OCI-LY3 (cell line): ENCODE data around the gene SERPINA12.

ENCODE experiments used
- H2AFZ ChIP-seq: fragments of 200-600, 300-600 bp; shearing (Covaris generic); 2 replicates; pipeline ENCODE4 v1.6.0; 2014; ENCODE audit warnings: antibody characterized with exemption, low read depth, low read length
- H3K27ac ChIP-seq: fragments of 200-600, 300-600 bp; sonication (generic); 2 replicates; pipeline ENCODE4 v1.5.1; 2014; ENCODE audit warnings: mild to moderate bottlenecking, low read length, moderate library complexity, mixed read lengths
- H3K27me3 ChIP-seq: fragments of 200-600, 300-600 bp; sonication (generic); 2 replicates; pipeline ENCODE4 v1.6.1; 2014; ENCODE audit warnings: low read depth, low read length, mixed read lengths
- H3K36me3 ChIP-seq: fragments of 200-600, 300-600 bp; sonication (generic); replicated peaks from 2 replicates; pipeline ENCODE3; 2014; ENCODE audit warnings: low read depth, low read length, mixed read lengths
- H3K4me1 ChIP-seq: fragments of 300-600, 200-600 bp; sonication (generic); 2 replicates; pipeline ENCODE4 v1.6.1; 2014; ENCODE audit warnings: low read length, mixed read lengths
- H3K4me2 ChIP-seq: fragments of 200-600, 300-600 bp; sonication (generic); 2 replicates; pipeline ENCODE4 v1.6.1; 2014; ENCODE audit warnings: low read length, mixed read lengths
- H3K4me3 ChIP-seq: fragments of 300-600, 200-600 bp; sonication (generic); 2 replicates; pipeline ENCODE4 v1.5.1; 2014; ENCODE audit warnings: antibody characterized with exemption, mild to moderate bottlenecking, low read length, moderate library complexity
- H3K79me2 ChIP-seq: fragments of 300-600, 200-600 bp; shearing (Covaris generic); 2 replicates; pipeline ENCODE4 v1.6.1; 2014; ENCODE audit warnings: mild to moderate bottlenecking, low read length, mixed read lengths
- H3K9ac ChIP-seq: fragments of 300-600, 200-600 bp; shearing (Covaris generic); 2 replicates; pipeline ENCODE4 v1.6.0; 2014; ENCODE audit warnings: mild to moderate bottlenecking, low read length, moderate library complexity
- H3K9me3 ChIP-seq: fragments of 200-600, 300-600 bp; shearing (Covaris generic); 2 replicates; pipeline ENCODE4 v1.6.1; 2014; ENCODE audit warnings: low read length, mixed read lengths; ENCODE audit not compliant: insufficient read depth
- H4K20me1 ChIP-seq: fragments of 200-600, 300-600 bp; sonication (generic); 2 replicates; pipeline ENCODE4 v1.6.1; 2016; ENCODE audit warnings: low read length, mixed read lengths; ENCODE audit not compliant: insufficient read depth
- EZH2phosphoT487 ChIP-seq: fragments of 200-600 bp; shearing (Covaris generic); IDR thresholded peaks from 2 replicates; pipeline ENCODE4 v1.6.1; 2018; ENCODE audit warnings: antibody characterized with exemption, mixed run types, low read depth
- TF ChIP-seq, protein P1 (sequence below): fragments of 200-600, 300-600 bp; sonication (generic); IDR thresholded peaks from 2 replicates; pipeline ENCODE4 v1.5.1; 2014; ENCODE audit warnings: antibody characterized with exemption, low read length, low read depth

Gene SERPINA12

DNA sequence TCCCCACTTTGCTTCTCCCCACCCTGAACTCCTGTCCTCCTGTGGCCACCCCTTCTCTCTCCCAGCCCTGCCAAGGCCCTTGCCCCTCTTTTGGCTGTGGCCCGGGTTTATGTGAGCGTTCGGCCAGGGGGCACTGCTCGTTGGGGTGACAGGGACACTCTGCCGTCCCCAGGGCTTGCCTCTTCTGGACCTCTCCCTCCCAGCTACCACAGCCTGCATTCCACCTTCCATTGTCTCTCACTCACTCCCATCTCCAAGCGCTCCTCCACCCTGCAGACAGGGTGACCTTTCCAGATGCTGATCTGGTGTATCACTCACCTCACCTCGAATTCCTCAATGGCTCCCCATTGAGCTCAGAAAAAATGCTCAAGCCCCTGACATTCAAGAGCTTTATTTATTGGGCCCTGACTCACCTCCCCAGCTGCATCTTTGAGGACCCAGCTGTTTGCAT lies 34.7 kb downstream of the SERPINA12 start:
- H3K9ac ChIP-seq = no peak overlapping the region
- TF ChIP-seq, protein P1, sequence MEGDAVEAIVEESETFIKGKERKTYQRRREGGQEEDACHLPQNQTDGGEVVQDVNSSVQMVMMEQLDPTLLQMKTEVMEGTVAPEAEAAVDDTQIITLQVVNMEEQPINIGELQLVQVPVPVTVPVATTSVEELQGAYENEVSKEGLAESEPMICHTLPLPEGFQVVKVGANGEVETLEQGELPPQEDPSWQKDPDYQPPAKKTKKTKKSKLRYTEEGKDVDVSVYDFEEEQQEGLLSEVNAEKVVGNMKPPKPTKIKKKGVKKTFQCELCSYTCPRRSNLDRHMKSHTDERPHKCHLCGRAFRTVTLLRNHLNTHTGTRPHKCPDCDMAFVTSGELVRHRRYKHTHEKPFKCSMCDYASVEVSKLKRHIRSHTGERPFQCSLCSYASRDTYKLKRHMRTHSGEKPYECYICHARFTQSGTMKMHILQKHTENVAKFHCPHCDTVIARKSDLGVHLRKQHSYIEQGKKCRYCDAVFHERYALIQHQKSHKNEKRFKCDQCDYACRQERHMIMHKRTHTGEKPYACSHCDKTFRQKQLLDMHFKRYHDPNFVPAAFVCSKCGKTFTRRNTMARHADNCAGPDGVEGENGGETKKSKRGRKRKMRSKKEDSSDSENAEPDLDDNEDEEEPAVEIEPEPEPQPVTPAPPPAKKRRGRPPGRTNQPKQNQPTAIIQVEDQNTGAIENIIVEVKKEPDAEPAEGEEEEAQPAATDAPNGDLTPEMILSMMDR = no peak
- no peak for TF ChIP-seq EZH2phosphoT487
- H3K36me3 ChIP-seq = peaks cover 9% of the 10 kb centered on the region
- H3K9me3 ChIP-seq = peaks cover 15% of the 10 kb centered on the region; the same call in 1 of the 2 replicates
- H3K4me3 ChIP-seq = no peak overlapping the region
- no peak overlapping the region for H3K4me2 ChIP-seq
- H3K4me1 ChIP-seq = peaks cover 48% of the 10 kb centered on the region
- no peak overlapping the region for H2AFZ ChIP-seq
- no peaks in the 10 kb centered on the region for H3K27me3 ChIP-seq
- H3K79me2 ChIP-seq = no peaks in the 10 kb centered on the region
- H3K27ac ChIP-seq = no peak overlapping the region
- H4K20me1 ChIP-seq = no peaks in the 10 kb centered on the region

DNA sequence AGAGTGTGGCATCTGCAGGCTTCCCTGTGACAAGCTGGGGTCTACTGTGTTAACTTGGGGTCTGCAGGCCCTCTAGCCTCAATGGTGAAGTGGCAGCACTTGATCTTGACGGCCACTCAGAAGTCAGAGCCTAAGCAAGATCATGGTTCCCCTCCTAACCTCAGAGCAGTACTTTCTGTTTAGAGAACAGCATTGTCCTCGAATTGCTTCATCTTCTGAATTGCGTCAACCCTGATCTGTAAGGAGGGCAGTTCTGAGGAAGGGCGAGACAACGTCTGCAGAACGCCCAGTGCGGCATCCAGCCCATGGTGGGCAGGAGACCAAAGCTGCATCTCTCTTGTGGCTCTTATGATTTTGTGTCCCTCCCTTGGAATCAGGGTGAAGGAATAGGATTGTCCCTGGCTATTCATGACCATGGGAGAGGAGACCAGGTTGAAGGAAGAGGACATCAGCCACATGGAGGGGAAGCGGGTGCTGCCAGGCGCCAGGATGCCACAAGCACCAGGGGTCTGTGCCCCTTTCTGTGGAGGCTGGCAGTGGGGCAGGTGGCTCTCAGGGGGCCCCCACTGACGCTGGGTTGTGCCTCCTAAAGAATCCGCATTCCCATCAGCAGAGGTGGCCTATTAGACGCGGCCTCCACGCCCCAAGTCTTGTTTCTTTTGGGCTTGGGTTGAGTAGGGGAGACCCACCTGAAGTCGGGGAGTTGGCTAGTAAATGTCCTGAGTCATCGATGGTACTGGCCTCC lies 35.4 kb downstream of the SERPINA12 start:
- Histone ChIP-seq H3K79me2 (no peaks in the 10 kb centered on the region), H3K4me3 (no peak overlapping the region), H3K4me2 (peak overlapping the region; percentile 41), H3K9ac (no peak overlapping the region), H3K4me1 (peaks cover 48% of the 10 kb centered on the region), H3K36me3 (peaks cover 7% of the 10 kb centered on the region), H4K20me1 (no peaks in the 10 kb centered on the region), H3K27me3 (no peaks in the 10 kb centered on the region), H3K27ac (no peak overlapping the region), H3K9me3 (peaks cover 10% of the 10 kb centered on the region; the same call in 1 of the 2 replicates), H2AFZ (peak overlapping the region; percentile 42; the same call in 1 of the 2 replicates)
- no peak for TF ChIP-seq EZH2phosphoT487
- TF ChIP-seq, protein P1 = no peak

DNA sequence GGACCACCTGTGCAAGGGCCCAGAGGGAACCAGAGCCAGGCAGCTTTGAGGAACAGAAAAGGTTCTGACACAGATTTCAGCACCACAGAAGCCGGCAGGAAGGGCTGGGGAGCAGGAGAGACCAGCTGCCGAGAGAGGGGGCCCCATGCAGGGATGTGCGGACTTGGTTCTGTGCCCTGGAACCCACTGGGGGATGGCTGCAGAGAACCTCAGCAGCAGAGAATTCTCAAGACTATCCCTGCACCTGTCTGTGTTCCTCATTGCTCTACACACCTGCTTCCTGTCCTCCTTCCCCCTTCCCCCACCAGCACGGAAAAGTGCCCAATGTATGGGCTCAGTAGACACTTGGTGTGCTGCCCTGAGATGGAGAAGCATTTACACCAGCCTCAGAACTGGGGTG lies 36.4 kb downstream of the SERPINA12 start:
- H3K9ac ChIP-seq = no peak overlapping the region
- H3K4me3 ChIP-seq = peak overlapping the region; percentile 13
- peak overlapping the region; percentile 46 for H3K27ac ChIP-seq
- peak overlapping the region; percentile 8; the same call in 1 of the 2 replicates for H2AFZ ChIP-seq
- peak overlapping the region; percentile 52 for H3K4me2 ChIP-seq
- no peaks in the 10 kb centered on the region for H4K20me1 ChIP-seq
- no peaks in the 10 kb centered on the region for H3K79me2 ChIP-seq
- H3K36me3 ChIP-seq = no peaks in the 10 kb centered on the region
- peaks cover 48% of the 10 kb centered on the region for H3K4me1 ChIP-seq
- no peaks in the 10 kb centered on the region for H3K27me3 ChIP-seq
- peaks cover under 1% of the 10 kb centered on the region; the same call in 1 of the 2 replicates for H3K9me3 ChIP-seq
- no peak for TF ChIP-seq EZH2phosphoT487
- TF ChIP-seq, protein P1 = no peak

GRCh38 chr14:94471045-94471444 lies 38.2 kb downstream of the SERPINA12 start:
- Histone ChIP-seq H4K20me1 (no peaks in the 10 kb centered on the region), H3K79me2 (no peaks in the 10 kb centered on the region), H3K4me2 (no peak overlapping the region), H3K27me3 (no peaks in the 10 kb centered on the region), H3K9ac (no peak overlapping the region), H3K4me1 (peaks cover 42% of the 10 kb centered on the region), H3K36me3 (no peaks in the 10 kb centered on the region), H3K9me3 (no peaks in the 10 kb centered on the region), H3K4me3 (no peak overlapping the region), H2AFZ (no peak overlapping the region), H3K27ac (no peak overlapping the region)
- TF ChIP-seq, protein P1 = no peak
- no peak for TF ChIP-seq EZH2phosphoT487
